MG63 (cell line): Measurements from ENCODE around the gene GMPR. TPM values are rescaled to one million over a fixed set of nuclear protein-coding genes. Genes with fewer than 3 reads are reported as not detected.
A peak's percentile ranks its signal among the peaks of the same experiment; 100 is the strongest.

ENCODE experiments used
- DNase-seq: peaks from one replicate; pipeline ENCODE4 v3.0.0-alpha.2; 2020
- H3K27me3 ChIP-seq: fragments of 250-450 bp; sonication (Bioruptor Pico); 2 replicates; pipeline ENCODE4 v1.5.1; 2020; ENCODE audit warnings: mild to moderate bottlenecking, moderate library complexity
- H3K36me3 ChIP-seq: fragments of 250-450 bp; sonication (Bioruptor Pico); 2 replicates; pipeline ENCODE4 v1.5.1; 2020; ENCODE audit warnings: mild to moderate bottlenecking, moderate library complexity
- H3K4me3 ChIP-seq: fragments of 250-450 bp; sonication (Bioruptor Pico); 2 replicates; pipeline ENCODE4 v1.5.1; 2020; ENCODE audit warnings: mild to moderate bottlenecking, moderate library complexity
- H3K9me3 ChIP-seq: fragments of 250-450 bp; sonication (Bioruptor Pico); 2 replicates; pipeline ENCODE4 v1.5.1; 2020; ENCODE audit warnings: mild to moderate bottlenecking, moderate library complexity
- total RNA-seq: library from RNA; depleted of rRNA; stranded (reverse); fragments of >200 nt; shearing (Covaris generic); gene quantifications from 2 replicates; pipeline ENCODE4 v1.2.3, GENCODE V29; 2014; ENCODE audit warnings: low replicate concordance

The GMPR gene
- total RNA-seq, 1 experiment from 2014 or later: 9.9 TPM

GRCh38 chr6:16301511-16301910 is 63.1 kb downstream of the GMPR start:
- Histone ChIP-seq H3K4me3 (no peak overlapping the region), H3K9me3 (no peaks in the 10 kb centered on the region), H3K36me3 (no peaks in the 10 kb centered on the region), H3K27me3 (no peaks in the 10 kb centered on the region)
- no peak for DNase-seq

GRCh38 chr6:16302721-16303552 is 64.5 kb downstream of the GMPR start:
- Histone ChIP-seq H3K36me3 (no peaks in the 10 kb centered on the region), H3K4me3 (no peak overlapping the region), H3K27me3 (no peaks in the 10 kb centered on the region), H3K9me3 (no peaks in the 10 kb centered on the region)
- no peak for DNase-seq

GRCh38 chr6:16305246-16305725 is 66.9 kb downstream of the GMPR start:
- no peaks in the 10 kb centered on the region for H3K27me3 ChIP-seq
- no peak for DNase-seq
- no peaks in the 10 kb centered on the region for H3K9me3 ChIP-seq
- no peak overlapping the region for H3K4me3 ChIP-seq
- no peaks in the 10 kb centered on the region for H3K36me3 ChIP-seq

GRCh38 chr6:16305788-16306187 is 67.4 kb downstream of the GMPR start:
- Histone ChIP-seq H3K9me3 (no peaks in the 10 kb centered on the region), H3K4me3 (no peak overlapping the region), H3K27me3 (no peaks in the 10 kb centered on the region), H3K36me3 (no peaks in the 10 kb centered on the region)
- DNase-seq: no peak

- Histone ChIP-seq H3K4me3 (no peak overlapping the region), H3K27me3 (no peaks in the 10 kb centered on the region), H3K36me3 (no peaks in the 10 kb centered on the region), H3K9me3 (no peaks in the 10 kb centered on the region)
- DNase-seq: no peak
These were observed 67.9 kb downstream of the GMPR start for GRCh38 chr6:16306334-16306733.

- no peak overlapping the region for H3K4me3 ChIP-seq
- no peaks in the 10 kb centered on the region for H3K36me3 ChIP-seq
- no peaks in the 10 kb centered on the region for H3K27me3 ChIP-seq
- DNase-seq: no peak
- no peaks in the 10 kb centered on the region for H3K9me3 ChIP-seq
These were observed 73.4 kb downstream of the GMPR start for GRCh38 chr6:16311763-16312162.

- no peak for DNase-seq
- no peaks in the 10 kb centered on the region for H3K27me3 ChIP-seq
- H3K4me3 ChIP-seq: no peak overlapping the region
- no peaks in the 10 kb centered on the region for H3K36me3 ChIP-seq
- H3K9me3 ChIP-seq: no peaks in the 10 kb centered on the region
These were observed 75.3 kb downstream of the GMPR start for GRCh38 chr6:16313732-16314131.

GRCh38 chr6:16314296-16314695 is 75.9 kb downstream of the GMPR start:
- H3K4me3 ChIP-seq: no peak overlapping the region
- H3K9me3 ChIP-seq: no peaks in the 10 kb centered on the region
- no peaks in the 10 kb centered on the region for H3K36me3 ChIP-seq
- DNase-seq: no peak
- no peaks in the 10 kb centered on the region for H3K27me3 ChIP-seq

GRCh38 chr6:16316741-16317251 is 78.4 kb downstream of the GMPR start:
- DNase-seq: peak; percentile 73
- Histone ChIP-seq H3K4me3 (no peak overlapping the region), H3K27me3 (no peaks in the 10 kb centered on the region), H3K36me3 (no peaks in the 10 kb centered on the region), H3K9me3 (no peaks in the 10 kb centered on the region)

GRCh38 chr6:16318538-16318937 is 80.2 kb downstream of the GMPR start:
- H3K4me3 ChIP-seq: no peak overlapping the region
- peak; percentile 59 for DNase-seq
- no peaks in the 10 kb centered on the region for H3K36me3 ChIP-seq
- no peaks in the 10 kb centered on the region for H3K27me3 ChIP-seq
- no peaks in the 10 kb centered on the region for H3K9me3 ChIP-seq

GRCh38 chr6:16318953-16319720 is 80.8 kb downstream of the GMPR start:
- no peak overlapping the region for H3K4me3 ChIP-seq
- H3K9me3 ChIP-seq: no peaks in the 10 kb centered on the region
- no peaks in the 10 kb centered on the region for H3K27me3 ChIP-seq
- DNase-seq: no peak
- no peaks in the 10 kb centered on the region for H3K36me3 ChIP-seq

GRCh38 chr6:16319813-16320532 is 81.6 kb downstream of the GMPR start:
- Histone ChIP-seq H3K27me3 (no peaks in the 10 kb centered on the region), H3K36me3 (no peaks in the 10 kb centered on the region), H3K9me3 (no peaks in the 10 kb centered on the region), H3K4me3 (0 out of 2 replicates have a peak overlapping the region, but pooled peaks have one; percentile 15)
- DNase-seq: peak; percentile 93

GRCh38 chr6:16320533-16321340 is 82.3 kb downstream of the GMPR start:
- DNase-seq: no peak
- H3K27me3 ChIP-seq: no peaks in the 10 kb centered on the region
- H3K4me3 ChIP-seq: no peak overlapping the region
- no peaks in the 10 kb centered on the region for H3K9me3 ChIP-seq
- no peaks in the 10 kb centered on the region for H3K36me3 ChIP-seq

GRCh38 chr6:16321341-16321710 is 82.9 kb downstream of the GMPR start:
- no peaks in the 10 kb centered on the region for H3K9me3 ChIP-seq
- no peak for DNase-seq
- no peak overlapping the region for H3K4me3 ChIP-seq
- no peaks in the 10 kb centered on the region for H3K27me3 ChIP-seq
- H3K36me3 ChIP-seq: no peaks in the 10 kb centered on the region

GRCh38 chr6:16321826-16322225 is 83.4 kb downstream of the GMPR start:
- Histone ChIP-seq H3K4me3 (no peak overlapping the region), H3K27me3 (no peaks in the 10 kb centered on the region), H3K9me3 (no peaks in the 10 kb centered on the region), H3K36me3 (no peaks in the 10 kb centered on the region)
- DNase-seq: no peak

GRCh38 chr6:16322666-16323312 is 84.4 kb downstream of the GMPR start:
- Histone ChIP-seq H3K27me3 (no peaks in the 10 kb centered on the region), H3K36me3 (no peaks in the 10 kb centered on the region), H3K4me3 (no peak overlapping the region), H3K9me3 (no peaks in the 10 kb centered on the region)
- DNase-seq: no peak
